Kidney epithelial cell (primary cell): ENCODE data around the gene HYLS1. TPM values are rescaled to one million over a fixed set of nuclear protein-coding genes. Genes with fewer than 3 reads are reported as not detected.

ENCODE experiments used
- DNase-seq: peaks from one replicate; pipeline ENCODE4 v3.0.0-alpha.2; 2010; ENCODE audit warnings: low read depth
- H3K27me3 ChIP-seq: 2 replicates; pipeline ENCODE4 v1.6.0; 2011; ENCODE audit warnings: low read length; ENCODE audit not compliant: control insufficient read depth, insufficient read depth
- H3K36me3 ChIP-seq: 2 replicates; pipeline ENCODE4 v1.5.1; 2011; ENCODE audit warnings: low read length; ENCODE audit not compliant: control insufficient read depth, insufficient read depth
- H3K4me3 ChIP-seq: 2 replicates; pipeline ENCODE4 v1.5.1; 2011; ENCODE audit warnings: low read depth, mild to moderate bottlenecking, control low read depth, low read length
- CTCF ChIP-seq: IDR thresholded peaks from 2 replicates; pipeline ENCODE4 v1.5.1; 2011; ENCODE audit warnings: mild to moderate bottlenecking, moderate library complexity, low read length, control low read depth, inconsistent platforms; ENCODE audit not compliant: insufficient read depth, poor library complexity, severe bottlenecking
- total RNA-seq: library from RNA; depleted of rRNA; stranded (reverse); fragments of >200 nt; gene quantifications from 2 replicates; pipeline ENCODE4 v1.2.3, GENCODE V29; 2015

HYLS1 gene
- total RNA-seq, 1 donor from 2014 or later, result 3.6 TPM

GRCh38 chr11:125949271-125950177 is 62.1 kb downstream of the HYLS1 start:
- TF ChIP-seq CTCF, result no peak
- no peak for DNase-seq
- Histone ChIP-seq H3K4me3 (no peak overlapping the region), H3K36me3 (no peaks in the 10 kb centered on the region), H3K27me3 (no peaks in the 10 kb centered on the region)

- no peak for DNase-seq
- Histone ChIP-seq H3K27me3 (no peaks in the 10 kb centered on the region), H3K4me3 (no peak overlapping the region), H3K36me3 (no peaks in the 10 kb centered on the region)
- TF ChIP-seq CTCF, result no peak
Measured at GRCh38 chr11:125950178-125950490, 62.7 kb downstream of the HYLS1 start.

Other genes starting within 250 kb of the HYLS1 start
- not detected in 2 replicates for gene ACRV1, start 206.8 kb upstream of the HYLS1 start, total RNA-seq
- not detected in 2 replicates for gene PATE1, start 141.4 kb upstream of the HYLS1 start, total RNA-seq
- gene PATE2, start 108.8 kb upstream of the HYLS1 start, total RNA-seq, result 0.27 TPM in 1 of 2 replicates, not detected in the other
- not detected in 2 replicates for gene PATE3, start 99.5 kb upstream of the HYLS1 start, total RNA-seq
- gene PATE4, start 54.4 kb upstream of the HYLS1 start, total RNA-seq, result not detected in 2 replicates
- 15.1 and 17.6 TPM in 2 replicates for gene PUS3, start 15.5 kb downstream of the HYLS1 start, total RNA-seq
- gene DDX25, start 16.8 kb downstream of the HYLS1 start, total RNA-seq, result 1.2 and 1.5 TPM in 2 replicates
- not detected in 2 replicates for gene VSIG10L2, start 58.4 kb downstream of the HYLS1 start, total RNA-seq
- 8.1 and 10.4 TPM in 2 replicates for gene CDON, start 175.2 kb downstream of the HYLS1 start, total RNA-seq